Testis (tissue), 2 donors: ENCODE results near the gene TOX3.

ENCODE experiments used
- POLR2A ChIP-seq: fragments of 450-650 bp; IDR thresholded peaks from one replicate; pipeline ENCODE4 v1.6.1; 2017; ENCODE audit warnings: antibody characterized with exemption, mild to moderate bottlenecking, moderate library complexity
- TF ChIP-seq, protein P1 (sequence below), 3 experiments: fragments of 450-650 bp in 2 of 3; fragments of 200-600 bp in 1 of 3; sonication (generic) in 1 of 3; IDR thresholded peaks; one replicate each; pipeline ENCODE4 v1.5.1; 2016 to 2019; ENCODE audit warnings: antibody characterized with exemption in 3 of 3, mild to moderate bottlenecking in 2 of 3, moderate library complexity in 1 of 3

DNA sequence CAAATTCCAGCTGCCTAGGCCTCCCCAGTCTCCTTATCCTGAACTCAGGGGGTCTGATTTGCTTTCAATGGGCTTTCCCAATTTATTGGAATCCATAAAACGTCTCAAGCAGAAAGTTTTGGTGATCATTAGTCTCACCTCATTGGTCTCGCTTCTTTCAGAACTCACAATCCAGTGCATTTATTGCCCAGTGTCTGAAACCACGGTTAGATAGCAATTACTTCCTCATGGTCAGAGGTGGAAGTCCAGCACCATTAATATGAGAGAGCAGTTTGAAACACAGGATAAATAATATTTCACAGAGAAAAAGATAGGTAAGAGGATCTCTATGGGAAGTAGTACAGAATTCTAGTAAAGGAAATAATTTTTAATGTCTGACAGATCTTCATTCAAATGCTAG is 128.7 kb downstream of the TOX3 start:
- TF ChIP-seq, protein P1, sequence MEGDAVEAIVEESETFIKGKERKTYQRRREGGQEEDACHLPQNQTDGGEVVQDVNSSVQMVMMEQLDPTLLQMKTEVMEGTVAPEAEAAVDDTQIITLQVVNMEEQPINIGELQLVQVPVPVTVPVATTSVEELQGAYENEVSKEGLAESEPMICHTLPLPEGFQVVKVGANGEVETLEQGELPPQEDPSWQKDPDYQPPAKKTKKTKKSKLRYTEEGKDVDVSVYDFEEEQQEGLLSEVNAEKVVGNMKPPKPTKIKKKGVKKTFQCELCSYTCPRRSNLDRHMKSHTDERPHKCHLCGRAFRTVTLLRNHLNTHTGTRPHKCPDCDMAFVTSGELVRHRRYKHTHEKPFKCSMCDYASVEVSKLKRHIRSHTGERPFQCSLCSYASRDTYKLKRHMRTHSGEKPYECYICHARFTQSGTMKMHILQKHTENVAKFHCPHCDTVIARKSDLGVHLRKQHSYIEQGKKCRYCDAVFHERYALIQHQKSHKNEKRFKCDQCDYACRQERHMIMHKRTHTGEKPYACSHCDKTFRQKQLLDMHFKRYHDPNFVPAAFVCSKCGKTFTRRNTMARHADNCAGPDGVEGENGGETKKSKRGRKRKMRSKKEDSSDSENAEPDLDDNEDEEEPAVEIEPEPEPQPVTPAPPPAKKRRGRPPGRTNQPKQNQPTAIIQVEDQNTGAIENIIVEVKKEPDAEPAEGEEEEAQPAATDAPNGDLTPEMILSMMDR (IDR thresholded peaks at IDR 0.05): no peak
- no peak for TF ChIP-seq POLR2A
